Endometrium (tissue), 2 donors: Measurements from ENCODE around the gene TMTC2.

Source experiments
- FAIRE-seq: peaks from 2 replicates; lab custom pipeline; 2012; peaks lifted over from hg19 to GRCh38; lab: Jason Lieb, UNC
- donor health status: control.
- donor health status: control.

Gene TMTC2

DNA sequence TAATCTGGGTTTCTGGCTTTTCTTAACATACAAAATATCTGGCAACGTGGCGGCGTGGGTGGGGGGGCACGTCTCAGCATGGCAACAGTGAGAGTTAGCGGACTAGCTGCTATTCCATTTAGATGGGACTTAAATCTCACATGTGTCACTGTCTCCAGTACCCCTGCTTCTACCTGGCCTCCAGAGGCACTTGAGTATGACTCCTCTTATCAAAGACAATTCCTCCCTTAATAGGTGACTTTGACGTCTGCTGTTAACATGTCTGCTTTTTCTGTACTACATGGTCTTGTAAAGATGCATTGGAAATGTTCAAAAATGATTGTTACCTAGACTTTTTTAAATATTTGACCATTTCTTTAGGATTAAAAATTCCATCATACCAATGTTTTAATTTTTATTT is 456.2 kb downstream of the TMTC2 start:
- FAIRE-seq, result no peak

DNA sequence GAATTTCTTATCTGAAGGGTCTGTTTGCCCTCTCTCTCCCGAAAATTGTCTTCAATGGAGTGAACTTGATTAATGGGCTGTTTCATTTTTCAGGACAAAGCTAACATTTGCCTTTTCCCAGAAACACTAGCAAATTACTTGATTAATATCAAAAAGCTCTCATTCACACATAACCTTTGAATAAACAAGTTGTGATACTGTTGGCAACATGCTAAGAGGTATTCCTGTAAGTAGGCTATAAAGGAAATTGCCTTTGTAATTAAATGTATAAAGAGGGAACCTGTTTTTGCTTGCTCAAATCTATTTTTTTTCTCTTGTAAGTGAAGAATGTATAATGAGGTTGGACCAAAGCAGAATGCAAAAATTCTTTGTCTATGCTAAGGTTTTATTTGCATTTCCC is 457.2 kb downstream of the TMTC2 start:
- FAIRE-seq, result peak; percentile 31

- FAIRE-seq, result no peak
Measured at GRCh38 chr12:83145325-83145840, 458.7 kb downstream of the TMTC2 start.

DNA sequence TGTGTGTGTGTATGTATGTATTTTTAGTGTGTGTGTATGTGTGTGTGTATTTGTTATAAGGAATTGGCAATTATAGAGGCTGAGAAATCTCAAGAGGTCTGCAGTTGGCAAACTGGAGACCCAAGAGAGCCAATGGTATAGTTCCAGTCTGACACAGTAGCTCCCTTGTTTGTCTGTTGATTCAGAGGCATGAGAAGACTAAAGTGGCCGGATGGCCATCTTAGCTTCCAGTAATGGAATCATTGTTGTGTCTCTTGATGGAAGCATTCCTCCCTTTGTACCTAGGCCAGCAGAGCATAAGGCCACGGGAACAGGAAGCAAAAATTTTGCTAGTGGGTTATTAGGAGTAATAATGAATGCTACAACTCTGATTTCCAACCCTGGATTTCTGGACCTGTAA is 460.6 kb downstream of the TMTC2 start:
- FAIRE-seq, result no peak

DNA sequence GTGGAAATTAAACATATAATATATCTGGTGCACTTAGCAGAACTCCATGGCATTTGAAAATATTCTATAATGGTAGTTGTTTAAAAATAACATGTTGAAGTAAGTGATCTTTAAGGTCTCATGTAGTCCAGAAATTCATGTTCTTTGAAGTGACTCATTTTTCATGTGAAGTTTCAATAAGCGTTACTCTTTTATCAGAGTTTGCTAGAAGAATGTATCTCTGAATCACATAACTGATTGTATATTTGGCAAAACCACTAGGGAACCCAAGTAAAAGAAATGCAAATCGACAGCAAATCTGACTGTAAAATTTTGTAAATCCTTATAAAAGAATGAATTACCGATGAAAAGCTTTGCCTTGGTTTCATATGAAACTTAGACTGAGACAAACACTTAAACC is 463.3 kb downstream of the TMTC2 start:
- FAIRE-seq, result no peak

GRCh38 chr12:83150465-83151189 is 463.9 kb downstream of the TMTC2 start:
- no peak for FAIRE-seq

DNA sequence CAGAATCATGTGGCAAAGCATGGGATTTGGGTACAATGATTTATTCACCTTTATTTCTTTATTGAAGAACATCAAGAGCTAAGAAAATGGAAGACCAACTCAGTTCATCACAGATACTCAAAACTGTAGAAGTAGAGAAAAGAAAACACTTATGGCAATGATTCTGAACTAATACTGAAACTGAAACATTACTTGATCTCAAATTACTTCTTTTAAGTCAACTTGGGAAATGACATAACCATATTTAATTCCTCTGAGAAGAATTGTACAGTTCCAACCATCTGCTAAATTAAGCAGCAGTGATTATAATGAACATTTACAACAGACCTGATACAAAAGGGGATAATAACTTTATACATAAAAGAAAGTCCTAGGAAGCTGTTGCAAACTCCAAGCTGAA is 466.5 kb downstream of the TMTC2 start:
- no peak for FAIRE-seq

GRCh38 chr12:83156815-83157214 is 470.1 kb downstream of the TMTC2 start:
- FAIRE-seq, result no peak

GRCh38 chr12:83157604-83158003 is 470.9 kb downstream of the TMTC2 start:
- no peak for FAIRE-seq

- FAIRE-seq, result no peak
Measured at GRCh38 chr12:83158613-83159207, 472.0 kb downstream of the TMTC2 start.

DNA sequence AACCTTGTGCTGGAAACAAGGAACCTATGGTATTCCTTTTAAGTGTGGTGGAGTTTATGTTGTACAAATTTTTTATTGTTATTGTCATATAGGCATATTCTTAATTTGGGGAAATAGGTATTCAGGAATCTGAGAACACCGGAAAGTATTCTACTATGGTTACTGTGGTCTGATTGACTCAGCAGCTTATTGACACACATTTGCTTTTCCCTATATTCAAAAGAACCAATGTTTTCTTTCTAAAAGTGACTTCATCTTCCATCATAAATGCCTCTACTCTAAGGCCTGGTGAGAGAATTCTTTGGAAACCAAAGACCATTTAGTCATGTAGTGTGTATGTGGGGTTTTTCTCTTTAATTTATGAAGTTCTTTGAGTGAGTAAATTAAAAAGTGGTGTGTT is 474.8 kb downstream of the TMTC2 start:
- FAIRE-seq, result no peak

DNA sequence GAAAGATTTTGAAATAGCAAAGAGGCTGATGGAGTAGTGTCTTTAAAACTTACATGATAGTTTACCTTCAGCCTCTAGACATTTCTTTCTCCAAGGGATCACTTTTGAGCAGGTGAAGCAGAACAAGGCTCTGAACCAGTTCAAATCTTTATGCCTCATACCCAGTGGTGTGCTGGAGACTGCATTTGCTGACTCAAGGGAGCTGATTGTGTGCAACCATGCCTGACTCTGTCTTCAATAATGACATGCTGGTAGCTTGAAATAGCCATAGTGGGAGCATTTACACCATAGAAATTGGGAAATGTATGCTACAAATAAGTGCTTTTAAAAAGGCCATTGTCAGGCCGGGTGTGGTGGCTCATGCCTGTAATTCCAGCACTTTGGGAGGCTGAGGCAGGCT is 482.0 kb downstream of the TMTC2 start:
- no peak for FAIRE-seq

- no peak for FAIRE-seq
Measured at GRCh38 chr12:83172441-83172840, 485.7 kb downstream of the TMTC2 start.

DNA sequence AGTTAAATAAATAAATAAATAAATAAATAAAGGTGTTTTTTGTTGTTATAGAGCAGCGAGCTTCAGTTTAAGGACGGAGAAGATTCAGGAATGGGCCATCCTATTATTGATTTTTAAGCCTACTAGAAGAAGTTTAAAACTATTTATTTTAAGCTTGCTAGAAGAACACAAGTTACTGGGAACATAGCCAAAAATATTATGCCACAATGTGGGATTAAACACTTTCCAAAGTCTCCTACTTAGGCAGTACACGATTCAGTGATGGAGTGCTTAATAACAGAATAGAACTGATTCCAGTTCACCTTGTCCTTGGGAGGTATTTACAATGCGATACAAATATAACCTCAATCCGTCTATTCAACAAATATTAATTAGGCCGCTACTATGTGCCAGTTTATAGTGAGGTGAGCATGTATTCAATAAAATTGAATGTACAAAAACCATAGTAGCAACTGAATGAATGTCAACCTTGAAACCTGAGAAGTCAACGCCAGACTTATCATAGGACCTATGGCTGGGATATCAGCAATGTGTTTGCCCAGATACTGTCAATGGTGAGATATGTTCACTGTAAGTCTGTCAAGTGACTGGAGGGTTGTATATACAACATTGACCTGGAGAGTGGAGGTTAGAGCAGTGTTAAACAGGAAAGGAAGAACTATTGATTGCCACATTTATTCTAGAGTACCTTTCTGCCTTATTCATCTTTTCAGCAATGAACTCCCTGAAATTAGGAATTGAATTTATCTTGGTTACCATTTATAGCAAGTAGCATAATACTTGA is 486.4 kb downstream of the TMTC2 start:
- no peak for FAIRE-seq

- FAIRE-seq, result no peak
Measured at GRCh38 chr12:83179999-83180398, 493.3 kb downstream of the TMTC2 start.

GRCh38 chr12:83181074-83181473 is 494.4 kb downstream of the TMTC2 start:
- FAIRE-seq, result no peak

DNA sequence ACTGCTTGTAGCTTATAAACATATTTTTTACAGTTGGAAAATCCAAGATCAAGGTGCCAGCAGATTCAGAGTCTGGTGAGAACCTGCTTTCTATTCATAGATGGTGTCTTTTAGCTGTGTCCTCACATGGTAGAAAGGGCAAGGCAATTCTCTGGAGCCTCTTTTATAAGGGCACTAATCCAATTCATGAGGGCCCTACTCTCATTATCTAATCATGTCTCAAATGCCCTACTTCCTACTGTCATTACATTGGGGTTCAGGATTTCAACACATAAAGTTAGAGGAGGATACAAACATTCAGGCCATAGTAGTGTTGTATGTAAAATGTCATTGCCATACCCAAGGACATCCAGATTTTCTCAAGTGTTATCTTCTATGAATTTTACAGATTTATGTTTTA is 496.4 kb downstream of the TMTC2 start:
- FAIRE-seq, result no peak
